Stomach (tissue), 9 donors: ENCODE measurements around the gene UCKL1. TPM values are rescaled to one million over a fixed set of nuclear protein-coding genes. Genes with fewer than 3 reads are reported as not detected.

Experiments used
- DNase-seq, 2 donors: peaks; one replicate each; pipeline versions ENCODE4 v3.0.0 to v3.0.0-alpha.2; 2013 to 2019
- H3K27ac ChIP-seq, 5 donors: fragments of 200-600 bp in 4 of 5; sonication (generic) in 4 of 5; one replicate each; pipeline ENCODE4 v1.5.1; 2013 to 2019; ENCODE audit warnings: mild to moderate bottlenecking in 1 of 5, moderate library complexity in 1 of 5
- H3K27me3 ChIP-seq, 3 donors: fragments of 200-600 bp; sonication (generic); one replicate each; pipeline ENCODE4 v1.5.1; 2017 to 2019; ENCODE audit warnings: mixed run types in 1 of 3
- H3K36me3 ChIP-seq, 4 donors: fragments of 200-600 bp; sonication (generic); 1 replicate in 3 of 4; 2 replicates in 1 of 4; pipeline ENCODE4 v1.5.1; 2016 to 2019
- H3K4me1 ChIP-seq, 4 donors: fragments of 200-600 bp; sonication (generic); one replicate each; pipeline ENCODE4 v1.5.1; 2016 to 2019
- H3K4me3 ChIP-seq, 4 donors: fragments of 200-600 bp; sonication (generic) in 3 of 4; one replicate each; pipeline ENCODE4 v1.5.1; 2016 to 2019; ENCODE audit warnings: mild to moderate bottlenecking in 1 of 4
- H3K9me3 ChIP-seq, 4 donors: fragments of 200-600 bp; sonication (generic); one replicate each; pipeline ENCODE4 v1.5.1; 2016 to 2019
- EP300 ChIP-seq: sonication (generic); formaldehyde crosslinking; IDR thresholded peaks from one replicate; pipeline ENCODE4 v1.6.1; 2017; ENCODE audit warnings: antibody characterized with exemption
- POLR2A ChIP-seq, 4 donors: fragments of 450-650 bp; IDR thresholded peaks; one replicate each; pipeline ENCODE4 v1.6.1; 2016; ENCODE audit warnings: antibody characterized with exemption in 4 of 4, control low read depth in 2 of 4, mild to moderate bottlenecking in 1 of 4, moderate library complexity in 1 of 4
- POLR2AphosphoS5 ChIP-seq, 3 donors: sonication (generic); formaldehyde crosslinking; IDR thresholded peaks; one replicate each; pipeline ENCODE4 v1.6.1; 2016; ENCODE audit warnings: antibody characterized with exemption in 3 of 3
- WGBS, 5 donors: extraction: QIAGEN DNeasy Blood & Tissue Kit in 3 of 5; methylation state at CpG; one replicate each; pipeline versions ENCODE4 v1.1.5 to v1.1.7; 2013 to 2018; 5-methylcytosine and 5-hydroxymethylcytosine counted together
- intact Hi-C: fragments of 100-400 bp; cut with DNase I; formaldehyde crosslinking; loops from one replicate; pipeline ENCODE4 v1.15.1; 2023; ENCODE audit warnings: low total_unique reads
- polyA plus RNA-seq, 3 donors: library from polyadenylated mRNA; stranded (reverse); fragments of 200-250 nt; gene quantifications; one replicate each; pipeline ENCODE4 v1.2.3, GENCODE V29; 2013
- total RNA-seq, 5 donors: library from RNA; depleted of rRNA; stranded (reverse); fragments of >200 nt; gene quantifications; one replicate each; pipeline versions ENCODE4 v1.1.0 to v1.2.3, GENCODE V29; 2014 to 2016
- TF ChIP-seq, protein P1 (sequence below), 7 experiments: fragments of 450-650 bp in 4 of 7; fragments of 200-600 bp in 3 of 7; sonication (generic) in 3 of 7; IDR thresholded peaks; one replicate each; pipeline ENCODE4 v1.5.1; 2016 to 2019; ENCODE audit warnings: antibody characterized with exemption in 7 of 7, control low read depth in 2 of 7, mild to moderate bottlenecking in 1 of 7
- donor health status: healthy with polysubstance abuse.
- donor health status: Bipolar disorder and iron deficiency.
- donor health status: healthy.

UCKL1 gene
- total and polyA plus RNA-seq, 8 donors: 17.7 to 107 (median 32.2) TPM

DNA sequence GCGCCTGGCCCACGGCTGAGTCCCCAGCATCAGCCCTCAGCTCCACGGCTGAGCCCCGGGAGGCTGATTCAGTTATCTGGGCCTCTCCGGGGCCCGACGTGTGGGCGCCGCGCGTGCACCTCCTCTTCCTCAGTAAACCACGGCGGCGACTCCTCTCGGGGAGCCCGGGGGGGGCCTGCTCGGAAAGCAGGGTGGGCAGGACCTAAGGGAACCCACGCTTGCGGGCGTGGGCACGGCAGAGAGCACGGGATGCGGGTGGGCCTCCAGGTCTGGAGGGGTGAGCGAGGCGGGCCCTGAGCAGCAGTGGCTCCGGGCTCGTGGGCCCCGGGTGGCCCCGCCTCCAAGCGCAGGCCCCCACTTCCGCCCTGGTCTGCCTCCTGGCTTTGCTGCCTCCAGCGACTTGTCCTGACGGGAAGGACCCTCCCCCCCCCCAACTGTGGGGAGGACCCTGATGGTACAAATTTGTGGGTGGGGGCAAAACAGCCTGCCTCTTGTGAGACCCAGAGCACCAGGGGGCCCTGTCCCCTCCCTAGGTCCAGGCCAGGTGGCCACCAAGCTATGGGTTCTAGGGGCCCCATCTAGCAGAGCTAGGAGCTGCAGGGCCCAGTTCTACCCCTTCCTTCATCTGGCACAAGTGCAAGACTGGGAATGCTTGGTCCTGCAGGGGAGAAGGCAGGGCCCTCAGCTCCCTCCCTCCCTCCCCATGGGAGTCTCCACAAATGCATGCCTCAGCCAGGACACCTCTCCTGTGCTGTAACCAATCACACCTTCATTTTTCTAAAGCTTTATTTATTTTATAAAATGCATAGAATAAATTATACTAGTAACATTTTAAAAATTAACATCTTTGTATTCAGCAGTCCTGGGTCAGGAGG lies 16.9 kb downstream of the UCKL1 start:
- 74 to 89% (median 84%) methylated on average over 9 to 33 of the region's 33 CpGs for WGBS, 5 donors
- H3K9me3 ChIP-seq: no peaks in the 10 kb centered on the region
- peaks cover 7 to 46% (median 32%) of the 10 kb centered on the region in 4 donors for H3K4me1 ChIP-seq
- H3K27me3 ChIP-seq: no peaks in the 10 kb centered on the region
- peaks cover 43 to 92% (median 81%) of the 10 kb centered on the region in 4 donors for H3K36me3 ChIP-seq
- intact Hi-C loops: no loop called here
- DNase-seq: no peak
- TF ChIP-seq POLR2A (IDR thresholded peaks at IDR 0.05): no peak
- no peak for TF ChIP-seq POLR2AphosphoS5 (IDR thresholded peaks at IDR 0.05)
- TF ChIP-seq, protein P1, sequence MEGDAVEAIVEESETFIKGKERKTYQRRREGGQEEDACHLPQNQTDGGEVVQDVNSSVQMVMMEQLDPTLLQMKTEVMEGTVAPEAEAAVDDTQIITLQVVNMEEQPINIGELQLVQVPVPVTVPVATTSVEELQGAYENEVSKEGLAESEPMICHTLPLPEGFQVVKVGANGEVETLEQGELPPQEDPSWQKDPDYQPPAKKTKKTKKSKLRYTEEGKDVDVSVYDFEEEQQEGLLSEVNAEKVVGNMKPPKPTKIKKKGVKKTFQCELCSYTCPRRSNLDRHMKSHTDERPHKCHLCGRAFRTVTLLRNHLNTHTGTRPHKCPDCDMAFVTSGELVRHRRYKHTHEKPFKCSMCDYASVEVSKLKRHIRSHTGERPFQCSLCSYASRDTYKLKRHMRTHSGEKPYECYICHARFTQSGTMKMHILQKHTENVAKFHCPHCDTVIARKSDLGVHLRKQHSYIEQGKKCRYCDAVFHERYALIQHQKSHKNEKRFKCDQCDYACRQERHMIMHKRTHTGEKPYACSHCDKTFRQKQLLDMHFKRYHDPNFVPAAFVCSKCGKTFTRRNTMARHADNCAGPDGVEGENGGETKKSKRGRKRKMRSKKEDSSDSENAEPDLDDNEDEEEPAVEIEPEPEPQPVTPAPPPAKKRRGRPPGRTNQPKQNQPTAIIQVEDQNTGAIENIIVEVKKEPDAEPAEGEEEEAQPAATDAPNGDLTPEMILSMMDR (IDR thresholded peaks at IDR 0.05): no peak
- no peak for TF ChIP-seq EP300
- H3K4me3 ChIP-seq: no peak overlapping the region
- H3K27ac ChIP-seq: peak overlapping the region in 1 of 5 donors; percentile 65

DNA sequence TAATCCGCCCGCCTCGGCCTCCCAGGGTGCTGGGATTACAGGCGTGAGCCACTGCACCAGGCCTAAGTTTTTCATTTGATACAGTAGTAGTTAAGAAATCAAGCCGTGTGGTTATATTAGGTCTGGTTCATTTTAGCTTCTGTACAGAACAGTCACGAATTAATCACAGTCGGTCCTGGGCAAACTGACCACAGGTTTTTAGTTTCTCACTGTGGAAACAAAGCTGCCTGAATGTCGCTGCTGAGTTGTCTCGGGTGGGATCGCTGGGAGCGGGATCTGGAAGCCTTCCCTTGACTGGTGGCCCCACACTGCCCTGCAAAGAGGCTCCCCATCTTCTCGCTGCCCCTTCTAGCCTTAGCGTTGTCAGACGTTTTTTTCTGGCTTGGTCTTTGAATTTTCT lies 18.6 kb downstream of the UCKL1 start:
- no peak for DNase-seq
- TF ChIP-seq, protein P1 (IDR thresholded peaks at IDR 0.05): no peak
- WGBS, 5 donors: 77 to 90% (median 87%) methylated on average over 14 of the region's 14 CpGs
- Histone ChIP-seq H3K36me3 (peaks cover 33 to 92% (median 80%) of the 10 kb centered on the region in 4 donors), H3K27ac (peak overlapping the region in 1 of 5 donors; percentile 65), H3K27me3 (no peaks in the 10 kb centered on the region), H3K4me3 (no peak overlapping the region), H3K4me1 (peaks cover 7 to 34% (median 21%) of the 10 kb centered on the region in 4 donors), H3K9me3 (no peaks in the 10 kb centered on the region)
- intact Hi-C loops: no loop called here

DNA sequence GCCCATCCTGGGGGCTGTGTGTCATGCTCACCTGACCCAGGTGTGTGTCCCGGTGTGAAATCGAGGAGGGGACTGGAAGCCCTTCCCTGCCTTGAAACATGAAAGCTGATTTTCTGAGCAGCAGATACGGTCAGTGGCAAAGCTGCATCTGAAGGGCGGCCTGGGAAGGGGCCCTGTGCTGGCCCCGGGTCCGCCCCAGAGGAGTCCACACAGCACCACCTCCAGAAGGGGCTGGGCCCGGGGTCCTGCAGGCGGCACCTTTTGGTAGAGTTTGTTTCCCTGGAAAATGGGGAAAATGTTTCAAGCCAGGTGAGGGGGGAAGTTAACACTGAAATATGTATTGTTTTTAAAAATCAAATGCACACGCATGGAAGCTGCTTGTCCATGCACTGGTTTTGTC lies 20.8 kb downstream of the UCKL1 start:
- Histone ChIP-seq H3K9me3 (no peaks in the 10 kb centered on the region), H3K4me3 (no peak overlapping the region), H3K4me1 (peaks cover 6 to 39% (median 22%) of the 10 kb centered on the region in 4 donors), H3K36me3 (peaks cover 50 to 98% (median 89%) of the 10 kb centered on the region in 4 donors), H3K27me3 (no peaks in the 10 kb centered on the region), H3K27ac (no peak overlapping the region)
- TF ChIP-seq POLR2A (IDR thresholded peaks at IDR 0.05): no peak
- no peak for DNase-seq
- intact Hi-C loops: no loop called here
- 91 to 98% (median 92%) methylated on average over 8 to 9 of the region's 9 CpGs for WGBS, 5 donors

DNA sequence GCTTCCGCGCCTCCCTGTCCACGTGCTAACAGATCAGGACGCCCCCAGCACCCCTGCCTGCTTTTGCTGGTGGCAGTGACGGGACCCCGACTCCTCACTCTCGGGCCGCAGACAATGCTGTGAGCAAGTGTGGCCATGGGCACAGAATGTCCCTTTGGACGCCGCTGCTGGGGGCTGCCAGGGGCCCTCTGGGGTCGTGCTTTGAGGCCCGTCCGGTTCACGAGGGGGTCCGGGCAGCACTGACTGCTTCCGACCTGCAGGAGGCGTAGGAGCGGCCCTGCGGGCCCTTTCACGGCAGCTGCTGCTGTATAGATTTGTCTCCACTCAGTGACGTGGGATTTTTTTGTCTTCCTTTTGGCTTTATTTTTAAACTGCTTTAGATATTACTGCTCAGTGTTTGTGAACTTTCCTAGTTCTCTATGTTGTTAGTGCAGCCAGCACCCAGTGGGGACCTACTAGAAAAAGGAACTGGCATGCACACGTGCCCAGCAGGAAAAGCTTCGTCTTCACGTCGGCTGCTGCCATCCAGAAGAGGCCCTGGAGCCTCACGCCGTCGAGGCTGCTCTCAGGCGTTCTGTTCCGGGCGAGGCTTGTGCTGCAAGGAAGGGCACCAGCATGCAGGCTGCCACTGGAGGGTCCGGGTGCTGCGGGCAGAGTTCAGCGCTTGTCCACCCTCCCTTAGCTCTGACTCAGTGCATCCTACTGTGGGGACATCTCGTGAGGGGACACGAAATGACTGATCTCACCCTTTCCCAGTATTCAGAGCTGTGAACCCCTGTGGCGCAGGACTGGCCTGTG lies 21.7 kb downstream of the UCKL1 start:
- Histone ChIP-seq H3K27ac (no peak overlapping the region), H3K9me3 (no peaks in the 10 kb centered on the region), H3K4me3 (no peak overlapping the region), H3K27me3 (no peaks in the 10 kb centered on the region), H3K4me1 (peaks cover 6 to 36% (median 24%) of the 10 kb centered on the region in 4 donors), H3K36me3 (peaks cover 52 to 98% (median 89%) of the 10 kb centered on the region in 4 donors)
- TF ChIP-seq, protein P1 (IDR thresholded peaks at IDR 0.05): peak in 1 of 7 experiments; percentile 16
- TF ChIP-seq POLR2AphosphoS5 (IDR thresholded peaks at IDR 0.05): no peak
- intact Hi-C loops: no loop called here
- DNase-seq: no peak
- 84 to 88% (median 84%) methylated on average over 37 of the region's 37 CpGs for WGBS, 5 donors
